ENCODE data around the gene SMS.
A peak's percentile ranks its signal among the peaks of the same experiment; 100 is the strongest.

SMS gene

GRCh38 chrX:21985332-21985777, 44.8 kb downstream of the SMS start:
- ChIA-PET POLR2A (no interaction called here), CTCF (interaction anchor here (0.6 to 3.1 kb wide), 50 partner anchors 8 to 1917 kb away, joined by 3 to 41 read pairs (median 3); partner anchors contain the start of gene SMS)
- peak; percentile 66 for DNase-seq (ENCODE audit: extremely low spot score)
- peak; percentile 59 for TF ChIP-seq CTCF (IDR thresholded peaks at IDR 0.05; ENCODE audit: control extremely low read depth, extremely low read depth, low read depth, missing control alignments)

- ChIA-PET CTCF (interaction anchor here (2.4 to 2.5 kb wide), 2 partner anchors 761 to 762 kb away, joined by 6 to 41 read pairs; no protein-coding TSS in a partner anchor), POLR2A (no interaction called here)
- DNase-seq (ENCODE audit: extremely low spot score), result no peak
- no peak for TF ChIP-seq CTCF (IDR thresholded peaks at IDR 0.05; ENCODE audit: control extremely low read depth, extremely low read depth, low read depth, missing control alignments)
Measured at GRCh38 chrX:21986596-21986995, 46.1 kb downstream of the SMS start.

GRCh38 chrX:21989384-21989783, 48.9 kb downstream of the SMS start:
- peak; percentile 29 for DNase-seq (ENCODE audit: extremely low spot score)
- ChIA-PET POLR2A (interaction anchor here (0.9 kb wide), 1 partner anchor 1793 kb away, joined by 3 read pairs; the partner anchor contains the start of gene SAT1), CTCF (no interaction called here)
- no peak for TF ChIP-seq CTCF (IDR thresholded peaks at IDR 0.05; ENCODE audit: control extremely low read depth, extremely low read depth, low read depth, missing control alignments)

GRCh38 chrX:21990832-21991231, 50.3 kb downstream of the SMS start:
- CTCF ChIA-PET, result no interaction called here
- no peak for DNase-seq (ENCODE audit: extremely low spot score)
- POLR2A ChIA-PET, result no interaction called here
- no peak for TF ChIP-seq CTCF (IDR thresholded peaks at IDR 0.05; ENCODE audit: control extremely low read depth, extremely low read depth, low read depth, missing control alignments)

- ChIA-PET POLR2A (no interaction called here), CTCF (no interaction called here)
- TF ChIP-seq CTCF (IDR thresholded peaks at IDR 0.05; ENCODE audit: control extremely low read depth, extremely low read depth, low read depth, missing control alignments), result no peak
- no peak for DNase-seq (ENCODE audit: extremely low spot score)
Measured at GRCh38 chrX:21991504-21991903, 51.0 kb downstream of the SMS start.

- ChIA-PET POLR2A (interaction anchor here (0.6 kb wide), 1 partner anchor 11 kb away, joined by 3 read pairs; no protein-coding TSS in a partner anchor), CTCF (interaction anchor here (0.7 kb wide), 1 partner anchor 8 kb away, joined by 3 read pairs; no protein-coding TSS in a partner anchor)
- peak; percentile 44 for DNase-seq (ENCODE audit: extremely low spot score)
- no peak for TF ChIP-seq CTCF (IDR thresholded peaks at IDR 0.05; ENCODE audit: control extremely low read depth, extremely low read depth, low read depth, missing control alignments)
Measured at GRCh38 chrX:21993265-21993664, 52.8 kb downstream of the SMS start.
